ELR (cell line): Measurements from ENCODE around the gene LMF1.

Source experiments
- DNase-seq: peaks from one replicate; pipeline ENCODE4 v3.0.0-alpha.2; 2015; ENCODE audit warnings: low read depth

The LMF1 gene

DNA sequence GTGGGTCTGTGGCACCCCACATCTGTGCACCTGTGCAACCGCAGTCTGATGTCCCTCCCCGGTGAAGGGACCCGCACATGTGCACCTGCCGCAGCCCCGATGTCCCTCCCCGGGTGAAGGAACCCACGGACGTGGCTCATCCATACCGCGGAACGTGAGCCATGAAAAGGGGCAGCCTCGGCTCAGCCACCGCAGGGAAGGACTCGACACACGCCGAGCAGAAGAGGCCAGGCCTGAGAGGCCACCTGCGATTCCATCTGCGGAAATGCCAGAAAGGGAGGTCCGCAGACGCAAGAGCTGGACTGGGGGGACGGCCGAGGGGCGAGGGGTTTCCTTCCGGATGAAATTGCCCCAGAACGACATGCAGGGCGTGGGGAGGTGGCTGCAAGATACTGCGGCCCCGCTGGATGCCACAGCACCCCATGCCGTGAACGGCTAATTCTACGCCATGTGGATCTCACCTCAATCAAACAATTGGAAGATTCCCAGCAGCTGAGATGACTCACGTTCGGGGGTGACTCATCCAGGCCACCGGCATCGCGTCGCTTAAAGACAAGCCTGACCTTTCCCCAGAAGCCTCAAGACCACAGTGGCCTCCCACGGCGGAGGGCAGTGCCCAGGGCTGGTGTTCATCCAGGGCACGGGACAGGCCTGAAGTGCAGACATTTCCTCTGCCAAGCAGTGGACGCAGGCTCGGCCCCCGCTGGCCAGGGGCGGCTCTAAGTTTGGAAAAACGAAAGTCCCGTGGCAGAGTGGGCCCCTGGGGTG is 31.8 kb upstream of the LMF1 start:
- peak; percentile 66 for DNase-seq

DNA sequence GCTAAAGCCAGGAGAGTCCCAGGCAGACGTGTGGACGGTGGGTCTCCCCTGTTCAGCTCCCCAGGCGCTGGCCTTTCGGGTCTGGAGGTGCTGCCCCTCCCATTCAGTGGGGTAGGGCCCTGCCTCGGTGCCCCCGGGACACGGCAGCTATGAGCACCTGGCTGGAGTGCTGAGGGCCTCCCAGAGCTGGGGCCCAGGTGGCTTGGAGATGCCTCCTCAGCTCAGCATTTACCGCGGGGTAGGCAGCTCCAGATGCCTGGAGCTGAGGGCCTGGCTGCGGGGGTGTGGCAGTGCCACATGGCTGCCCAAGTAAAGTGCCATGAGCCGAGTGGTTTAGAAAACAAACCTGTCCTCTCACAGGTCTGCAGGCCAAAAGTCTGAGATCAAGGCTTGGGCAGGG is 30.3 kb upstream of the LMF1 start:
- DNase-seq = no peak

DNA sequence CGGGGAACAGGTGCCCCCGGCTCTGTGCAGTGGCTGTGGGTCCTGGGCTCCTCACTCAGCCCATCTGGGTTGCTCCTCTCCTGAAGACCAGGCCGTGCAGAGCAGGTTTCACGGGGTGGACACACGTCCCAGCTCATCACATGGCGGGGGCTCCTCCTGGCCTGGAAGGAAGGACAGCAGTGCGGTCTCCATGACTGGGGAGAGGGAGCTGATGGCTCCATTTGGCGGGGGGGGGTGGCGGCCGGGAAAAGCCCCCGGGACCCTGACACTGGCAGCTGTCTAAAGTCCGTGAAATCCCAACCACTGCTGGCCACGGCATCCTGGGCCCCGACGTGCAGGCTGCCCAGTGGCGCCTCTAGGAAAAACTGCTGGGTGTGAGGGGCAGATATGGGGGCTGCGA is 29.8 kb upstream of the LMF1 start:
- DNase-seq = no peak

DNA sequence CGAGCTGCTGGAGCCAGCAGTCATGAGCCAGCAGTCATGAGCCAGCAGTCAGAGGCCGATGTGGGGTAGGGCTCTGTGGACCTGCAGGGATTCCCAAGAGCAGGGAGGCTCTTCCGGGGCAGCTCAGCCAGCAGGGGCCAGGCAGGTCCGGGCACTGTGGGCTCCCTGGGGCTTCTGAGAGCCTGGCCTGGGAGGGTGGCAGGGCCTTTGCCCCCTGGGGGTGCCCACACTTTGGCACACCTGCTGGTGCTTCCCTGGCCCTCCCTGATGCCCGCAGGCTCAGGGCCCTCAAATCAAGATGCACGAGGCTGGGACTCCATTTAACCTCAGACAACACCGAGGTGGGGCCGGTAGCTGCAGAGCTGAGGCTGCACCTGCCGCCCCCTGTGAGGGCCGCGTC is 28.9 kb upstream of the LMF1 start:
- DNase-seq = no peak

DNA sequence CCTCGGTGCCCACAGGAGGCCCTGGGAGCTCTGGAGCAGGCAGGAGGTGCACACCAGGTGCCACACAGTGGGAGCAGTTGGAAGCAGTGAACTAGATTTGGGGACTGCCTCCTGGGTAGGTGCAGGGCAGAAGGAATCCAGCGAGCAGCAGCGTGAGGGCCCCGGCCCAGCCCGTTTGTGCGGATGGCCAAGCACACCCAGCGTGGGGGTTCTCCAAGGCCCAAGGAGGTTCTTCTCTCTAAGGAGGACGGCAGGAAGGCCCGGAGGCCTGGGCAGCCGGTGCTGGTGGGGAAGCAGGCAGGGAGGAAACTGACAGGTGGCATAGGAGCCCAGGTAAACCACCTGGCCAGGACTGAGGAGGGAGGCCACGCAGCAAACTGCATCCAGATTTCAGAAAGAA is 27.8 kb upstream of the LMF1 start:
- DNase-seq = no peak

DNA sequence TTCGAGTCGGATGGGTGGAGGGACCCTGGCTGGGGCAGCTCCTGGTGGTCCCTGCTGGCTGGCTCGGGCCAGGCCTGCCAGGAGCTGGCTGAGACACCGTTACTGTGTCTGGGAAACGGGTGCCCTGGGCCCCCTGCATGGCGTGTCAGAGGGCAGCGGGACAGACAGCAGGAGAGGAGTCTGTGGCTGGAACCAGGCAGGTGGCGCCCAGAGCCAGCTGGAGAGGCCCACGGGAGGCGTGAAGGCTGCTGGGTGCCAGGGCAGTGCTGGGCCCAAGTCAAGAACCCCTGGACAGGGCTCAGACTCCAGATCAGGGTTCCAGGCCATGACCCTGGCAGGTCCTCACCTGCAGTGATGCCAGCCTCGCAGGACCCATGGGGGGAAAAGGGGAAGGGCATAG is 27.4 kb upstream of the LMF1 start:
- DNase-seq = no peak

DNA sequence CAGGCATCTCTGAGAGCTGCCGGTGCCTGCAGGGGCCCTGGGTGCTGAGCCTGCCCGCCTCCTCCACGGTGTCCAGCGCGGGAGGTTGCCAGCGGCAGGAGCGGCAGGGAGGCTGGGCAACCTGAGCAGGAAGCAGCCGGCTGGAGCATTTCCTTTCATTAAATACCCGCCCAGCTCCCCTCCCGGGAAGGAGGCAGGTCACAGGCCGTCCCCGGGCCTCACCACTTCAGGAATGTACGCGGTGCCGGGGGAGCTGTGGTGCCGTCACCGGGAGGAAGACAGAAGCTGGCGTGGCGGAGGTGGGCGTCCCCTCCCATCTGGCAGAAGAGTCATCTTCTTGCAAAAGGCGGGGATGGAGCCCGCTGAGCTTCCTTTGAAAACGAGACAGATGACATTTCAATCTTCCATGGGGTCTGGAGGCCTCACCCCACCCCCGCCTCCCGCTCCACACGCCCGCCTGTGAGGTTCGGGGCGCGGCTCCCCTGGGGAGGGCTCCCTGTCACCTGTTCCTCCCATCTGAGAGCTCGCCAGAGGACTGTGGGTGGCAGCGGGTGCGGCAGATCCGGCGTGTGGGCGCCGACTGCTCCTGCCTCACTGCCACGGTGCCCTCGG is 26.8 kb upstream of the LMF1 start:
- peak; percentile 36 for DNase-seq

DNA sequence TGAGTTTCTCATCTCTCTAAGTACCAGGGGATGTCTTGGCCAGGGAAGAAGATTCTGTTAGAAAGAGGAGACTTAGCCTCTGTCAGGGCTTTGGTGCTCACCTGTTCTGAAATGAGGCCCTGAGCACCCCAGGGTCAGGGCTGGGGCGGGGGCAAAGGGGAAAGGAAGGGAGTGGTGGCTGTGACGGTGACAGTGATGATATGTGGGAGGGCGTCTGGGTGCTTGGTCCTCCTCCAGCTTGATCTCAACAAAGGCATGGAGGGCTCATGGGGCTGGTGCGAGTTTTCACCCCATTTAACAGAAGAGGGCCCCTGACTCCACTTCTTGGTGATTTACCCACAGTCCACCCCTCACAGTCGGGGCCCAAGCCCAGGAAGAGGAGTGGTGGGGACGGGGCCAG is 25.9 kb upstream of the LMF1 start:
- no peak for DNase-seq

DNA sequence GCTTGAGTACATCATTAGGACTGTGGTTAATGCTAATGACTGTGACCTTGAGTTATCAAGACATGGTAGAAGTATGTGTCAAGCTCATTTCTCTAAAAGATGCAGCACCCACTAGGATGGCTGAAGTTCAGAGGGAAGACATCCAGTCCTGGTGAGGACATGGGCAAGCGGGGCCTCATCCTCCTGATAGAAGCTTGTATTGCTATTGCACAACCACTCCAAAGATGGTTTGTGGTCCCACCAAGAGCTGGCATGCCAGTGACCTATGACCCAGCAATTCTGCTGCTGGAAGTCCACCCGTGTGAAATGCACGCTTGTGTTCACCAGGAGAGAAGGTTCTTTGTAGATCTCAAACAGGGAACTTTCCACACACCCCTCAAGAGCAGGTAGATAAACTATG is 25.0 kb upstream of the LMF1 start:
- DNase-seq = no peak

DNA sequence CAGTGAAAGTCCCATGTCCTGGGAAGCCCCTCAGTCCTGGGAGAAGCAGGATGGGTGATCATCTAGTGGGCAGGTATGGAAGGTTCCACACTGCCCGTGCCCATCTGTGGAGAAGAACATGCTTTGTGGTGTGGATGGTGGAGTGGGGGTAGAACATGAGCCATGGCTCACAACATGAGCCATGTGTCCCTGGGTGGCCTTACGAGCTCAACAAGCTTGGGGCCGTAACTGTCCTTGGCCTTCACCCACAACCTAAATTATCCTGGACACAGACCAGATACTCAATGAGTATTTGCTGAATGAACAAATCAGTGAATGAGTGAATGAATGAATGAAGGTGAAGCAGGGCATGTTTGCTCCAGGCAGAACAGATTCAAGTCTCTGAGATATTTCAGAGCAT is 24.3 kb upstream of the LMF1 start:
- peak; percentile 9 for DNase-seq

DNA sequence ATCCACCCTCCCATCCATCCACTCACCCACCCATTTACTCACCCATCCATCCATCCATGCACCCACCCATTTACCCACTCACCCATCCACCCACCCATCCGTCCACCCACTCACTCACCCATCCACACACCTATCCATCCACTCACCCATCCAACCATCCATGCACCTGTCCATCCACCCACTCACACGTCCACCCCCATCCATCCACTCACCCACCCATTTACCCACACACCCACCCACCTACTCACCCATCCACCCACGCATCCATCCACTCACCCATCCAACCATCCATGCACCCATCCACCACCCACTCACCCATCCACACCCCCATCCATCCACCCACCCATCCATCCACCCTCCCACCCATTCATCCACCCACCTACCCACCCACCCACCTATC is 22.9 kb upstream of the LMF1 start:
- DNase-seq = no peak

DNA sequence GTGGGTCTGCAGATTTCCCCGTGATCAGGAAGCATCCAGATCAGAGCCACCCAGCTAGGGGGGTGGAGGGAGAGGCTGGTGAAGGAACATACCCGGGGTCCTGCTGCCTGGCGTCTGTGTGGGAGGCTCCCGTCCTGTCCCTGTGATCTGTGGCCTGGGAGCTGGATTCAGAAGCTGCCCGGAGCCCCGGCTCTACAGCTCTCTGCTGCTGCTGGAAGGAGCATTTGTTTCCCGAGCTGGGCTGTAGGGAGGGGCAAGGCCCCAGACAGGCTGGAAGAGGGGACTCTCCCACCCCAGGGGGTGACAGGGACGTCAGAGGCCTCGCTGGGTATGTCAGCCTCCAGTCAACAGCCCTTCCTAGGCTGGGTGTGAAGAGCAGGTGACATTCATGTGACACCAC is 21.0 kb upstream of the LMF1 start:
- no peak for DNase-seq

DNA sequence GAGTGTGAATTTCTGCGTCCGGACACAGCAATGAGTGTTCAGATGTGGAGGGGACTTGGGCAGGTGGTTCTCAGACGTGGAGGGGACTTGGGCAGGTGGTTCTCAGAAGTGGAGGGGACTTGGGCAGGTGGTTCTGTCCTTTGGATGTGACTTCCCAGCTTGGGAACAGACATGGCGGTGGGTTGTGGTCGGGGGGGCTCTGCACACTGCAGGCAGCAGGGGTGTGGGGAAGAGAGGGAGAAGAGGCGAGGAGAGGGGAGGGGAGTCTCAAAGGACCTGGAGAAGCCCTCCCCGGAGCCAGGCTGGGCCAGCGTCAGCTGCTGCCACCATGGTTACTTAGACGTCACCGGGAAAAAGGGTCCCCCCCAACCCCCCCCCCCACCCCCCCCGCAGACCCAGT is 20.6 kb upstream of the LMF1 start:
- no peak for DNase-seq

DNA sequence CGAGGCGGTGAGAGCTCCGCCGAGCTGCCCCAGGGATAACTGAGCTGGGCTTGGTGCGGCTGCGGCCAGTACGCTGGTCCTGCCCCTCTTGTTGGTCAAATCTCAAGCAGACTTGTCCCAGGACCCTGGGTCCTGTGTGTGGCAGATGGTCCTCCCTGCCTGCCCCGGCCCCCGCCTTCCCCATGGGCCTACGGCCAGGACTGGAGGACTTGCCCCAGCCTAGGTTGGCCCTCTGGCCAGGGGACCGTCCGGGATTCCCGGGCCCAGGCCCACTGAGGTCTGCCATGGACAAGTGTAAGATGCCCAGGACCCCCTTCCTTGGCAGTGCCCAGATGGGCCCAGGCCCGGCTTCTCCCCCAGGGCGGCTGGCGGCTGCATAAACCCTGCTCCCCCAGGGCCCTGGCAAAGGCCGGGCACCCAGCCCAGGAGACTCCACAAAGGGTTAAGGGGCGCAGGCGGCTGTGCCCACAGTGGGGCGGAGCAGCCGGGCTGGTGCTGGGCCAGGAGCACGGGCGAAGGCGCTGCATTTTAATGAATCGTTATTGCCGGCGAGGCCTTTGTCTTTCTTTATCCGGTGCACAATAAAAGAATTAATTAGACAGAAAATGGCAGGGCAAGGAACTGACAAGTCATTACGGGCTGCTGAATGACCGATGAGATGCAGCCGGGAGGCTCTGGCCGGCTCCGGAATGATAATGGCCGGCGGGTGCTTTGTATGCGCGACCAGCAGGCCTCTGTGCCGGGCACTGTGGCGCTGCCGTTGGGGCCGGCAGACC is 19.9 kb upstream of the LMF1 start:
- DNase-seq = no peak

DNA sequence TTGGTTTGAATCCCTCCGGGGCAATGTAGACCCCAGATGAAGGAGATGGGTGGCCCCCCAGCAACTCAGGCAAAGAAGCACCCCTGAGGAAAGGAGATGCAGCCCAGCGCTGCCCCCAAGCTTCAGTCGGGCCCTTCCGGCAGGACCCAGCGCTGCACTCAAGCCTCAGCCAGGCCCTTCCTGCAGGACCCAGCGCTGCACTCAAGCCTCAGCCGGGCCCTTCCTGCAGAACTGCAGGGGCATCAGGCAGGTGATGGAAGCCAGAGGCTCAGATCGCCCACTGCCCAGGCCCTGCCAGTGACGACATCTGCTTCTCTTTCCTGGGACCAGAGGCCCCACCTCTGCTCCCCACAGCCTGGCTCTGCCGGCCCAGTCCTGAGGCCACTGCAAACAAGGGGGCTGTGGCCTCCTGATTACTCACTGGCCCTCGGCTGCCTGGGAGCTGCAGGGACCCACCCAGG is 18.6 kb upstream of the LMF1 start:
- no peak for DNase-seq

DNA sequence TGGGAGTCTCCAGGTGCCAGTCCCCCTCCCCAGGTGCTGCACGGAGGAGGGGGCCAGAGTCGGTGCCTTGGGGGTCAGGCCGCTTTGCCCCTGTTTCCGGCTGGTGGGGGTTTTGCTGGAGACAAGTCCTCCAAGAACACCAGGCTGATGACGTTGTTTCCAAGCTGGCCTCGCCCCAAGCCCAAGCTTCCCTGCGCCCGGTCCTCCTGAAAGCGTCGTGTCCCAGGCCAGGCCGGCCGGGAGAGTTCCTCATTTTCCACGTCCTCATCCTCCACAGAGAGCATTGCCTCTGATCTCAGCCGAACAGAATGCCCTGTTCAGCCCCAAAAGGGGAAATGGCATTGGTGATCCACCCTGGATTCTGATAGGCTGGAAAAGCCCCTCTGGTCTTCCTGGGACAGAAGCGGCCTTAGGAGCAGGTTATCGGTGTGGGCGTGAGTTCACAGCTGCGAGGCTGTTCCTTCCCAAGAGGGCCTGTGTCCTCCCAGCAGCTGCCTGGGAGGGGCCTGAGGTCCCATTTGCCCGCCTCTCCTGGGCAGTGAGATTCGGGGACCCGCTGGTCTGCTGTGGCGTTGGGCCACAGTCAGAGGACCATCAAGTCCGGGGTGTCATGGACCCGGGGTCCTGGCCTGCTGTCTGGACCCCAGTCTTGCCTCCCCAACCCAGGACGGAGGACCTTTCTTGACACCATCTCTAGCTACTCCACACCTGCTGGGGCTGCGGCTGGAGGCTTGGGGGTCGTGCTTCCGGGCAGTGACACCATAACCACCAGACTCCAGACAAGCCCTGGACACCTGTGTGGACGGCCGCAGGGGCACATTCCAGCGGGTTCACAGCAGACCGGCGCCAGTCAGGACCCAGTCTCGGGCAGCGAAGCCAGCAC is 17.9 kb upstream of the LMF1 start:
- no peak for DNase-seq

DNA sequence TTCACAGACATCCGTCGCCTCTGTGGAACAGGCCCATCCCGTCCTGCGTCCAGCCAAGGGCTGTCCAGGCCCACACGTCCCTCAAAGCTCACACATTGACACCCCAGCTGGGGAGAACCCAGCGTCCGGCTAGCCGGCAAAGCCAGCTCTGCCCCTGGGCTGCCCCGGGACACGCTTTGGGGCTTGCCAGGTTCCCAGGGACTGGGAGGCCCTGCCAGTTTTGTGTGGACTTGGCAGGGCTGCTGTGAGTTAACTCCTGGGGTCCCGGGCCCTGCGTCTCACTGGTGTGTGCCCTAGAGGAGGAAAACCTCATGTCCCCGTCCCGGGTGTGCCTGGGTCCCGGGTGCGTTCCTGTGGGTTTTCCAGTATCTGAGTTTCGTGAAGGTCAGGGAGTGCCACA is 17.1 kb upstream of the LMF1 start:
- DNase-seq = no peak

DNA sequence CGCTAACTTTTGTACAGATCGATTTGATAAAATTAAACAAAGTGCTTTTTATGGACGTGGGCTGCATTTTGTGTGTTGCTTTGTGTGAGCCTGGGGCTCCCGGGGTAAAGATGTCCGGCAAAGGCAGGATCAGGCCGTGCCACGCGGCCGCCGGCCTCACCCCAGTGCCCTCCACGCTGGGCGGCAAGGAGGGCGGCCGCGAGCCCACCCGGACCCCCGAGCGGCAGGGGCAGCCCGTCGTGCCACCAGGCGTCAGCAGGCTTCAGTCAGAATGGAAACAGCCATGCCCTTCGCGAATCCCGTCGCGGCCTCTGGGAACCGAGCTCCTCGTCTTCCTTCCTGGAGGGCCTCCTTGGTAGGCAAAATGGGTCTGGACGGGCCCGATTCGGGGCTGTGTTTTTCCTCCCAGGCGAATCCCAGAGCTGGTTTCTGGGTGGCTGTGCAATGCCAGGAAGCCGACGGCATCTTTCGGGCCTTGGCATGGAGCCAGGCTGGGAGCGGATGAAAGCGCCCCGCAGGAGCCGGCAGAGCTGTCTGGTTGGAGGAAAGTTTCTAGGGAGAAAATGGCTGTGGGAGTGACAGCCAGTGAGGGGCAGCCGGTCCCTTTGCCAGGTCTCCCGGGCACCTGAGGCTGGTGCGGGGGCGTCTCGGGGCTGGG is 16.3 kb upstream of the LMF1 start:
- no peak for DNase-seq

DNA sequence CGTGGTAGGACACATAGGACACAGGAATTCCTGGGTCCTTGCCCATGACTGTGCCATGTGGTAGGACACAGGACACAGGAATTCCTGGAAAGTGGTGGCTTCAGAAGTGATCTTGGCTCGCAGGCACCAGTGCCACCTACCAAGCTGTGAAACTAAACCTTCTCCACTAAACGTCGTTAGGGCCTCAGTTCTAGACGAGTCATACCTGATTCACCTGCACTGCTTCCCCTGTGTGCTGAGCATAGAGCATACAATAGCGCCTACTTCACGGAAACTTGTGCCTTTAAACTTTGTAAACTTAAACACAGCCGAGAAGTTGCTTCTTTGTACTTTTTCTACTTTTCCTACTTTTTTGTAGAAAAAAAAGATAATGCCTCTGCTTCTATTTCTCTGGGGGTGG is 15.6 kb upstream of the LMF1 start:
- DNase-seq = no peak

DNA sequence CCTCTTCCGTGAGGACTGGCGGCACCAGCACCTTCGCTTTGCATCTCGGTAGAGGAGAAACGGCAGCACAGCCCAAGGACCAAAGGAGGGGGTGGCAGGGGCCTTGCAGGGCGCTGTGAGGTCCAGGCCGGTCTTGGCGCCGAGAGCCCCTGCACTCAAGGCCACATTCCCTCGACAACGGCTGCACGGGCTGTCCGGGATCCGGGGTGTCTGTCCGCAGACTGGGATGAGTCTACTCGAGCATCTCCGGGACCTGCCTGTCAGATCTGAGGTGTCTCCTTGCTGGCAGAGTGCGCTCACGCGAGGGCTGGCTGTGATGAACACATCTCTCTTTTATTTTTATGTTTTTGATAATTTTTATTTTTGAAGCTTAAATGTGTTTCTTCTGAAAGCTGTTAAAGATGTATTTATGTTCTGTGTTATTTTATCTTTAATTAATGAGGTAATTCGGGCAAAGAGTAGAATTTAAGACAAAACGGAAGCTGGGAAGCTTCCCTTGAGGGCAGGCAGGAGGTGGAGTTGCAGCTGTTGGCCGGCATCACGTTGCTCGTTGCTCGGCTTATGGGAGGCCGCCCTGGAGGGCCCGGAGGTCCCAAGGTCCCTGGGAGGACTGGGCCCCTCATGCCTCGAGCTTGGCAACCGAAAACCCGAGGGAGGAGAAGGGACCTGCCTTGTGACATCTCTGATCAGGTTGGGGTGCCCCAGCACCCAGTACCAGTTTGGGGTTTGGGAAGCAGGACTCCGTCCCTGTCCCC is 15.0 kb upstream of the LMF1 start:
- DNase-seq = no peak
